Kidney (tissue), 14 donors: ENCODE measurements around the gene CD160. TPM values are rescaled to one million over a fixed set of nuclear protein-coding genes. Genes with fewer than 3 reads are reported as not detected.

Experiments used
- DNase-seq, 5 donors: peaks; one replicate each; pipeline ENCODE4 v3.0.0-alpha.2; 2013 to 2020
- FAIRE-seq: peaks from 2 replicates; lab custom pipeline; 2012; peaks lifted over from hg19 to GRCh38; lab: Jason Lieb, UNC
- H3K27ac ChIP-seq, 2 donors: one replicate each; pipeline ENCODE4 v1.7.0; 2013; ENCODE audit warnings: low read depth in 2 of 2, low read length in 2 of 2, inconsistent platforms in 1 of 2
- H3K27me3 ChIP-seq: one replicate; pipeline ENCODE4 v1.7.1; 2013; ENCODE audit warnings: low read length, inconsistent platforms; ENCODE audit not compliant: control insufficient read depth, insufficient read depth
- H3K36me3 ChIP-seq, 3 donors: one replicate each; pipeline versions ENCODE4 v1.7.0 to v1.7.1; 2013; ENCODE audit warnings: low read length in 3 of 3, control low read depth in 1 of 3, inconsistent platforms in 1 of 3; ENCODE audit not compliant: insufficient read depth in 3 of 3, control insufficient read depth in 2 of 3
- H3K4me1 ChIP-seq, 3 donors: one replicate each; pipeline versions ENCODE4 v1.7.0 to v1.7.1; 2013; ENCODE audit warnings: low read length in 3 of 3, inconsistent platforms in 1 of 3, low read depth in 1 of 3; ENCODE audit not compliant: control insufficient read depth in 2 of 3, insufficient read depth in 2 of 3
- H3K4me3 ChIP-seq, 3 donors: one replicate each; pipeline versions ENCODE4 v1.7.0 to v1.8.1; 2013; ENCODE audit warnings: low read length in 3 of 3, control low read depth in 1 of 3, inconsistent platforms in 1 of 3
- H3K9ac ChIP-seq, 3 donors: one replicate each; pipeline versions ENCODE4 v1.7.0 to v1.7.1; 2013; ENCODE audit warnings: low read length in 3 of 3, control low read depth in 1 of 3, inconsistent platforms in 1 of 3
- H3K9me3 ChIP-seq, 3 donors: one replicate each; pipeline versions ENCODE4 v1.7.0 to v1.7.1; 2013; ENCODE audit warnings: low read length in 3 of 3, control low read depth in 1 of 3, inconsistent platforms in 1 of 3; ENCODE audit not compliant: control insufficient read depth in 2 of 3, insufficient read depth in 1 of 3
- intact Hi-C: fragments of 100-400 bp; cut with DNase I; formaldehyde crosslinking; loops from one replicate; pipeline ENCODE4 v1.11.1; 2022
- polyA plus RNA-seq: library from polyadenylated mRNA; stranded (reverse); fragments of 350-450 nt; fragmentation: Illumina TruSeq; extraction: RNeasy Lipid Tissue Mini Kit (QIAGEN cat#74804); gene quantifications from one replicate; pipeline ENCODE4 v1.2.3, GENCODE V29; 2014; ENCODE audit warnings: low read depth, low replicate concordance; ENCODE audit not compliant: insufficient read depth
- total RNA-seq: library from RNA; stranded (reverse); fragmentation: NEBNext Ultra II Directional; extraction: Animal tissue kit (Norgen Biotek cat#: 25700); gene quantifications from one replicate; pipeline ENCODE4 v1.2.1, GENCODE V29; 2021
- TF ChIP-seq, protein P1 (sequence below): IDR thresholded peaks from 3 replicates; pipeline ENCODE4 v1.5.1; 2012; ENCODE audit warnings: mild to moderate bottlenecking, moderate library complexity, borderline replicate concordance; ENCODE audit not compliant: insufficient read depth; ENCODE audit errors: extremely low read depth
- donor health status: control.
- donor health status: control.
- donor health status: control.
- donor health status: control.
- donor health status: control.
- donor health status: DM: yes; HTN: yes; CAD: no.
- donor health status: Normal renal cell carcinoma (clear cell type).

The CD160 gene
- total and polyA plus RNA-seq, 2 donors from 2014 or later = 0.60 TPM; not detected in 1

DNA sequence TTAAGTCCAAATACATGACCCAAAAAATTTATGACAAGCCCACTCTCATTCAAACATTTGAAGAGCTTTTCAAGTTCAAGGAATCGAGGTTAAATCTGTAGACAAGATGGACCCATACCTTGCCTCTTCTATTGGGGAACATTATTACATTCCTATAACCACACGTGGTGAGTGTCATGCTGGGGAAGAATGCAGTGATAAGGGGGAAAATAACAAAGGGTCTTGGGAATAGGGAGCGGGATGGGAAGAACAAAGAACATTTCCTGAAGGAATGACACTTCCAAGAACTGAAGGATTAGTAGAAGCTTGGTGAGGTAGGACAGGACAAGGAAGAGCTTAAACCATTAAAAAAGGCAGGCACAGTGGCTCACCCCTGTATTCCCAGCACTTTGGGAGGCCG, 31.0 kb upstream of the CD160 start:
- TF ChIP-seq, protein P1, sequence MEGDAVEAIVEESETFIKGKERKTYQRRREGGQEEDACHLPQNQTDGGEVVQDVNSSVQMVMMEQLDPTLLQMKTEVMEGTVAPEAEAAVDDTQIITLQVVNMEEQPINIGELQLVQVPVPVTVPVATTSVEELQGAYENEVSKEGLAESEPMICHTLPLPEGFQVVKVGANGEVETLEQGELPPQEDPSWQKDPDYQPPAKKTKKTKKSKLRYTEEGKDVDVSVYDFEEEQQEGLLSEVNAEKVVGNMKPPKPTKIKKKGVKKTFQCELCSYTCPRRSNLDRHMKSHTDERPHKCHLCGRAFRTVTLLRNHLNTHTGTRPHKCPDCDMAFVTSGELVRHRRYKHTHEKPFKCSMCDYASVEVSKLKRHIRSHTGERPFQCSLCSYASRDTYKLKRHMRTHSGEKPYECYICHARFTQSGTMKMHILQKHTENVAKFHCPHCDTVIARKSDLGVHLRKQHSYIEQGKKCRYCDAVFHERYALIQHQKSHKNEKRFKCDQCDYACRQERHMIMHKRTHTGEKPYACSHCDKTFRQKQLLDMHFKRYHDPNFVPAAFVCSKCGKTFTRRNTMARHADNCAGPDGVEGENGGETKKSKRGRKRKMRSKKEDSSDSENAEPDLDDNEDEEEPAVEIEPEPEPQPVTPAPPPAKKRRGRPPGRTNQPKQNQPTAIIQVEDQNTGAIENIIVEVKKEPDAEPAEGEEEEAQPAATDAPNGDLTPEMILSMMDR = no peak
- intact Hi-C loops = no loop called here
- FAIRE-seq (no peak), DNase-seq (no peak)
- H3K9ac ChIP-seq = no peak overlapping the region
- no peak overlapping the region for H3K4me3 ChIP-seq
- H3K4me1 ChIP-seq = peaks cover 0 to 24% (median 9%) of the 10 kb centered on the region in 3 donors
- H3K36me3 ChIP-seq = peaks cover 0 to 19% (median 8%) of the 10 kb centered on the region in 3 donors
- H3K27ac ChIP-seq = no peak overlapping the region
- H3K9me3 ChIP-seq = no peaks in the 10 kb centered on the region
- H3K27me3 ChIP-seq = no peaks in the 10 kb centered on the region

DNA sequence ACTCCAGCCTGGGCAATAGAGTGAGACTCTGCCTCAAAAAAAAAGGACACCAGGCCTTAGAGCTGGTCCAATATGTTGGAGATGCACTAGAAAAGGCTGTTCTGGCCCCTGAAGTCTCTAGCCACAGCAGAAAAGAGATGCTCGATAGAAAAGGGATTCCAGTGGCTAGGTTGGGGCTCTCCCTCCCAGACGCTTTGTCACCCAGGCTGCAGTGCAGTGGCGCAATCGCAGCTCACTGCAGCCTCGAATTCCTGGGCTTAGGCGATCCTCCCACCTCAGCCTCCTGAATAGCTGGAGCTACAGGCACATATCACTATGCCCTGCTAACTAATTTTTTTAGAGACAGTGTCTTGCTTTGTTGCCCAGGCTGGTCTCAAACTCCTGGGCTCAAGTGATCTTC, 30.4 kb upstream of the CD160 start:
- TF ChIP-seq, protein P1 = no peak

DNA sequence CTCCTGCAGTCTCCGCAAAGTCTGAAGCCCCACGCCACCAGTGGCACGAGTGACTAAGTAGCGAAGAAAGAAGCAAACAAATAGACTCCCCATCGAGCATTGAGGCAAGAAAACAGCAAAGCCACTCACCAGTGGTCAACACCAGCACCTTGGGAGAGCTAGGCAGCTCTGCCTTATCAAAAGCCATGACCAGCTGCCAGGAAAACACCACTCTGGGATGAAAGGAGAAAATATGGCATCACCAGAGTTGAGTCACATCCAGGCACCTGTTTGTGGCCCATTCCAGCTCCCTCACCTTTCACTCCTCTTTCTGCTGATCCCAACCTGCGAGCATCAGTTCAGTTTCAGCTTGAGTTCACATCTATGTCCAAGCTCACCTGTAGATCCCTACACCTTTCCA, 29.4 kb upstream of the CD160 start:
- H3K4me3 ChIP-seq = no peak overlapping the region
- no peak for FAIRE-seq
- no peak overlapping the region for H3K27ac ChIP-seq

More for the DNA sequence above, 30.4 kb upstream of the CD160 start:
- no peak overlapping the region for H3K27ac ChIP-seq
- H3K9ac ChIP-seq = no peak overlapping the region
- H3K9me3 ChIP-seq = no peaks in the 10 kb centered on the region
- H3K36me3 ChIP-seq = peaks cover 0 to 19% (median 8%) of the 10 kb centered on the region in 3 donors
- intact Hi-C loops = no loop called here
- DNase-seq (no peak), FAIRE-seq (no peak)
- peaks cover 0 to 25% (median 10%) of the 10 kb centered on the region in 3 donors for H3K4me1 ChIP-seq
- H3K27me3 ChIP-seq = no peaks in the 10 kb centered on the region
- no peak overlapping the region for H3K4me3 ChIP-seq

More for the DNA sequence above, 29.4 kb upstream of the CD160 start:
- Histone ChIP-seq H3K9ac (no peak overlapping the region), H3K36me3 (peaks cover 0 to 19% (median 8%) of the 10 kb centered on the region in 3 donors), H3K9me3 (no peaks in the 10 kb centered on the region), H3K4me1 (peaks cover 0 to 25% (median 10%) of the 10 kb centered on the region in 3 donors), H3K27me3 (no peaks in the 10 kb centered on the region)
- TF ChIP-seq, protein P1 = no peak
- no peak for DNase-seq
- intact Hi-C loops = no loop called here
